Prostate gland (tissue), 2 donors: ENCODE results near the gene USP19.

Source experiments
- POLR2A ChIP-seq: fragments of 450-650 bp; IDR thresholded peaks from one replicate; pipeline ENCODE4 v1.6.1; 2016; ENCODE audit warnings: antibody characterized with exemption, mild to moderate bottlenecking
- POLR2AphosphoS5 ChIP-seq: sonication (generic); formaldehyde crosslinking; IDR thresholded peaks from one replicate; pipeline ENCODE4 v1.6.1; 2017; ENCODE audit warnings: antibody characterized with exemption
- TF ChIP-seq, protein P1 (sequence below), 4 experiments: fragments of 200-600 bp in 2 of 4; fragments of 450-650 bp in 2 of 4; sonication (generic) in 2 of 4; IDR thresholded peaks; 1 replicate in 3 of 4; 2 replicates in 1 of 4; pipeline ENCODE4 v1.5.1; 2016 to 2019; ENCODE audit warnings: antibody characterized with exemption in 4 of 4, mild to moderate bottlenecking in 2 of 4, moderate library complexity in 2 of 4

DNA sequence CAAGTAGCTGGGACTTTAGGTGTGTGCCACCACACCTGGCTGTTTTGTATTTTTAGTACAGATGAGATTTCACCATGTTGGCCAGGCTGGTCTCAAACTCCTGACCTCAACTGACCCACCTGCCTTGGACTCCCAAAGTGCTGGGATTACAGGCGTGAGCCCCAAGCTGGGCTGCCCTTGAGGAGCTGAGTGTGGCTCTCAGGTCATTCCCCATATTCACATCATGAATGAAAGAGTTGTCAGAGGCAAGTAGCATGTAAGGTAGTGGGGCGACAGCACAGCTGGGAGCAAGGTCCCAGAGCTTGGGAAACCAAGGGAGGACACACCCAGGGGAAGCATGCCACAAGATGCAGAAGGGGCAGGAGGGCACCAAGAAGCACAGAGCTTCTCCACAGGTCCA, 40.6 kb upstream of the USP19 start:
- TF ChIP-seq, protein P1, sequence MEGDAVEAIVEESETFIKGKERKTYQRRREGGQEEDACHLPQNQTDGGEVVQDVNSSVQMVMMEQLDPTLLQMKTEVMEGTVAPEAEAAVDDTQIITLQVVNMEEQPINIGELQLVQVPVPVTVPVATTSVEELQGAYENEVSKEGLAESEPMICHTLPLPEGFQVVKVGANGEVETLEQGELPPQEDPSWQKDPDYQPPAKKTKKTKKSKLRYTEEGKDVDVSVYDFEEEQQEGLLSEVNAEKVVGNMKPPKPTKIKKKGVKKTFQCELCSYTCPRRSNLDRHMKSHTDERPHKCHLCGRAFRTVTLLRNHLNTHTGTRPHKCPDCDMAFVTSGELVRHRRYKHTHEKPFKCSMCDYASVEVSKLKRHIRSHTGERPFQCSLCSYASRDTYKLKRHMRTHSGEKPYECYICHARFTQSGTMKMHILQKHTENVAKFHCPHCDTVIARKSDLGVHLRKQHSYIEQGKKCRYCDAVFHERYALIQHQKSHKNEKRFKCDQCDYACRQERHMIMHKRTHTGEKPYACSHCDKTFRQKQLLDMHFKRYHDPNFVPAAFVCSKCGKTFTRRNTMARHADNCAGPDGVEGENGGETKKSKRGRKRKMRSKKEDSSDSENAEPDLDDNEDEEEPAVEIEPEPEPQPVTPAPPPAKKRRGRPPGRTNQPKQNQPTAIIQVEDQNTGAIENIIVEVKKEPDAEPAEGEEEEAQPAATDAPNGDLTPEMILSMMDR (IDR thresholded peaks at IDR 0.05) = no peak
- no peak for TF ChIP-seq POLR2A
- TF ChIP-seq POLR2AphosphoS5 = no peak
